Activated CD4-positive, alpha-beta T cell treated with anti-CD3 and anti-CD28 coated beads for 36 hours (primary cell): ENCODE results near the gene CHCHD5. TPM values are rescaled to one million over a fixed set of nuclear protein-coding genes. Genes with fewer than 3 reads are reported as not detected.
"Not testable (repeated sequence)": the region's sequence is repeated elsewhere in the genome, so short reads cannot be mapped to it uniquely, and the experiment has no call there.

Experiments
- ATAC-seq: fragments of 200-7000 bp; cut with Tn5 transposase; one replicate; pipeline ENCODE4 v1.10.0; 2021; ENCODE audit warnings: mild to moderate bottlenecking, moderate library complexity
- CTCF ChIA-PET: fragments of 350-600 bp; sonication (Branson Sonifier 250); formaldehyde crosslinking; loops from one replicate; lab custom pipeline; 2021; ENCODE audit warnings: antibody characterized with exemption; lab: Charles Lee
- POLR2A ChIA-PET: fragments of 350-600 bp; sonication (Branson Sonifier 250); formaldehyde crosslinking; loops from one replicate; lab custom pipeline; 2021; ENCODE audit warnings: antibody characterized with exemption, inconsistent platforms; lab: Charles Lee
- DNase-seq: peaks from one replicate; pipeline ENCODE4 v3.0.0-alpha.2; 2020
- H3K27ac Mint-ChIP-seq: one replicate; pipeline ENCODE4 v1.8.0; 2021; ENCODE audit warnings: mixed read lengths
- H3K27me3 Mint-ChIP-seq: one replicate; pipeline ENCODE4 v1.8.0; 2021; ENCODE audit warnings: mixed read lengths
- H3K36me3 Mint-ChIP-seq: one replicate; pipeline ENCODE4 v1.8.0; 2021; ENCODE audit warnings: low read depth, mixed read lengths
- H3K4me1 Mint-ChIP-seq: one replicate; pipeline ENCODE4 v1.8.0; 2021; ENCODE audit warnings: mixed read lengths
- H3K4me3 Mint-ChIP-seq: one replicate; pipeline ENCODE4 v1.8.0; 2021; ENCODE audit warnings: mild to moderate bottlenecking, moderate library complexity, mixed read lengths
- H3K9me3 Mint-ChIP-seq: one replicate; pipeline ENCODE4 v1.8.0; 2021; ENCODE audit warnings: low read depth, mixed read lengths
- intact Hi-C, 2 experiments: fragments of 100-400 bp; cut with DNase I in 1 of 2; cut with micrococcal nuclease in 1 of 2; formaldehyde crosslinking; loops; one replicate each; pipeline versions ENCODE4 v1.14.2 to v1.15.1; 2022 to 2024; cut with DNase I, micrococcal nuclease
- total RNA-seq, 2 experiments: library from RNA; stranded (reverse); gene quantifications; one replicate each; pipeline ENCODE4 v1.2.3, GENCODE V29; 2021

CHCHD5 gene
- total RNA-seq, 2 experiments from 2014 or later: 34.4 to 37.0 TPM

GRCh38 chr2:112606547-112606946, 22.1 kb downstream of the CHCHD5 start:
- H3K27ac Mint-ChIP-seq: no peak overlapping the region
- DNase-seq: no peak
- intact Hi-C loops: loop anchor here in 1 of 2 experiments (10.0 kb wide), 1 partner anchor 278 kb away; no protein-coding TSS in a partner anchor
- H3K9me3 Mint-ChIP-seq: peaks cover 2% of the 10 kb centered on the region
- no peaks in the 10 kb centered on the region for H3K27me3 Mint-ChIP-seq
- H3K4me3 Mint-ChIP-seq: no peak overlapping the region
- CTCF ChIA-PET: interaction anchor here (0.8 to 12.3 kb wide), 2 partner anchors 21 to 120 kb away, joined by 3 to 133 read pairs; no protein-coding TSS in a partner anchor
- no peak for ATAC-seq
- H3K36me3 Mint-ChIP-seq: no peaks in the 10 kb centered on the region
- POLR2A ChIA-PET: no interaction called here
- H3K4me1 Mint-ChIP-seq: no peaks in the 10 kb centered on the region

- ATAC-seq: no peak
- intact Hi-C loops: loop anchor here in 1 of 2 experiments (10.0 kb wide), 1 partner anchor 277 kb away; no protein-coding TSS in a partner anchor
- Mint-ChIP-seq H3K9me3 (peaks cover 2% of the 10 kb centered on the region), H3K27ac (no peak overlapping the region), H3K27me3 (no peaks in the 10 kb centered on the region), H3K4me3 (no peak overlapping the region), H3K4me1 (no peaks in the 10 kb centered on the region), H3K36me3 (no peaks in the 10 kb centered on the region)
- CTCF ChIA-PET: interaction anchor here (0.6 to 12.3 kb wide), 5 partner anchors 8 to 277 kb away, joined by 3 to 133 read pairs (median 3); no protein-coding TSS in a partner anchor
- POLR2A ChIA-PET: no interaction called here
- DNase-seq: no peak
These were observed 23.4 kb downstream of the CHCHD5 start for GRCh38 chr2:112607680-112608438.

- intact Hi-C loops: loop anchor here in 1 of 2 experiments (10.0 kb wide), 1 partner anchor 275 kb away; no protein-coding TSS in a partner anchor
- CTCF ChIA-PET, H3K9me3 Mint-ChIP-seq, DNase-seq, H3K27me3 Mint-ChIP-seq, POLR2A ChIA-PET, ATAC-seq, H3K36me3 Mint-ChIP-seq, H3K27ac Mint-ChIP-seq, H3K4me3 Mint-ChIP-seq, H3K4me1 Mint-ChIP-seq: not testable (repeated sequence)
These were observed 24.9 kb downstream of the CHCHD5 start for GRCh38 chr2:112609320-112609719.

- POLR2A ChIA-PET, ATAC-seq, H3K27me3 Mint-ChIP-seq, H3K4me3 Mint-ChIP-seq, DNase-seq, H3K36me3 Mint-ChIP-seq, H3K9me3 Mint-ChIP-seq, intact Hi-C loops, CTCF ChIA-PET, H3K27ac Mint-ChIP-seq, H3K4me1 Mint-ChIP-seq: not testable (repeated sequence)
These were observed 27.9 kb downstream of the CHCHD5 start for GRCh38 chr2:112612283-112612682.

- ChIA-PET POLR2A (no interaction called here), CTCF (interaction anchor here (0.6 to 1.1 kb wide), 4 partner anchors 15 to 107 kb away, joined by 3 to 4 read pairs (median 3); no protein-coding TSS in a partner anchor)
- Mint-ChIP-seq H3K27ac (no peak overlapping the region), H3K27me3 (no peaks in the 10 kb centered on the region), H3K4me3 (no peak overlapping the region), H3K9me3 (peaks cover 2% of the 10 kb centered on the region), H3K4me1 (no peaks in the 10 kb centered on the region), H3K36me3 (no peaks in the 10 kb centered on the region)
- no peak for ATAC-seq
- DNase-seq: no peak
- intact Hi-C loops: no loop called here
These were observed 29.9 kb downstream of the CHCHD5 start for GRCh38 chr2:112614201-112614840.

GRCh38 chr2:112615051-112615450, 30.6 kb downstream of the CHCHD5 start:
- CTCF ChIA-PET: interaction anchor here (0.7 to 1.4 kb wide), 2 partner anchors 71 to 134 kb away, joined by 4 to 5 read pairs; no protein-coding TSS in a partner anchor
- Mint-ChIP-seq H3K4me1 (no peaks in the 10 kb centered on the region), H3K9me3 (no peaks in the 10 kb centered on the region), H3K36me3 (no peaks in the 10 kb centered on the region), H3K27ac (no peak overlapping the region), H3K4me3 (no peak overlapping the region), H3K27me3 (no peaks in the 10 kb centered on the region)
- ATAC-seq (no peak), DNase-seq (no peak)
- intact Hi-C loops: no loop called here
- POLR2A ChIA-PET: no interaction called here

- H3K27ac Mint-ChIP-seq: not testable (repeated sequence)
These were observed 31.4 kb downstream of the CHCHD5 start for GRCh38 chr2:112615798-112616197.

GRCh38 chr2:112618383-112618782, 34.0 kb downstream of the CHCHD5 start:
- CTCF ChIA-PET: interaction anchor here (0.6 kb wide), 1 partner anchor 15 kb away, joined by 3 read pairs; no protein-coding TSS in a partner anchor
- H3K27me3 Mint-ChIP-seq: no peaks in the 10 kb centered on the region
- no peaks in the 10 kb centered on the region for H3K4me1 Mint-ChIP-seq
- POLR2A ChIA-PET: no interaction called here
- H3K9me3 Mint-ChIP-seq: no peaks in the 10 kb centered on the region
- no peak overlapping the region for H3K4me3 Mint-ChIP-seq
- intact Hi-C loops: no loop called here
- ATAC-seq (no peak), DNase-seq (no peak)
- no peak overlapping the region for H3K27ac Mint-ChIP-seq
- no peaks in the 10 kb centered on the region for H3K36me3 Mint-ChIP-seq

More at GRCh38 chr2:112615798-112616197, 31.4 kb downstream of the CHCHD5 start:
- CTCF ChIA-PET: interaction anchor here (1.4 to 1.8 kb wide), 2 partner anchors 16 to 133 kb away, joined by 4 to 5 read pairs; no protein-coding TSS in a partner anchor
- DNase-seq, H3K36me3 Mint-ChIP-seq, H3K4me1 Mint-ChIP-seq, POLR2A ChIA-PET, H3K27me3 Mint-ChIP-seq, H3K4me3 Mint-ChIP-seq, intact Hi-C loops, ATAC-seq, H3K9me3 Mint-ChIP-seq: not testable (repeated sequence)

- H3K27ac Mint-ChIP-seq: no peak overlapping the region
- POLR2A ChIA-PET: no interaction called here
These were observed 37.5 kb downstream of the CHCHD5 start for GRCh38 chr2:112621790-112622527.

GRCh38 chr2:112622528-112622849, 38.1 kb downstream of the CHCHD5 start:
- CTCF ChIA-PET: interaction anchor here (12.0 kb wide), 1 partner anchor 105 kb away, joined by 185 read pairs; no protein-coding TSS in a partner anchor
- no peaks in the 10 kb centered on the region for H3K9me3 Mint-ChIP-seq
- DNase-seq (no peak), ATAC-seq (no peak)
- H3K27me3 Mint-ChIP-seq: no peaks in the 10 kb centered on the region
- intact Hi-C loops: no loop called here
- no peak overlapping the region for H3K27ac Mint-ChIP-seq
- peaks cover 37% of the 10 kb centered on the region for H3K4me1 Mint-ChIP-seq
- no peaks in the 10 kb centered on the region for H3K36me3 Mint-ChIP-seq
- POLR2A ChIA-PET: no interaction called here
- no peak overlapping the region for H3K4me3 Mint-ChIP-seq

More at GRCh38 chr2:112621790-112622527, 37.5 kb downstream of the CHCHD5 start:
- peaks cover 31% of the 10 kb centered on the region for H3K4me1 Mint-ChIP-seq
- H3K36me3 Mint-ChIP-seq: no peaks in the 10 kb centered on the region
- no peak overlapping the region for H3K4me3 Mint-ChIP-seq
- intact Hi-C loops: no loop called here
- H3K27me3 Mint-ChIP-seq: no peaks in the 10 kb centered on the region
- DNase-seq: no peak
- CTCF ChIA-PET: interaction anchor here (12.0 kb wide), 1 partner anchor 105 kb away, joined by 185 read pairs; no protein-coding TSS in a partner anchor
- no peaks in the 10 kb centered on the region for H3K9me3 Mint-ChIP-seq
- ATAC-seq: no peak
